K562 (cell line): Measurements from ENCODE around the gene CHCT1. TPM values are rescaled to one million over a fixed set of nuclear protein-coding genes. Genes with fewer than 3 reads are reported as not detected.
A peak's percentile ranks its signal among the peaks of the same experiment; 100 is the strongest.

Experiments used
- ATAC-seq: fragments of 200-7000 bp; cut with Tn5 transposase; 3 replicates; pipeline ENCODE4 v1.9.1; 2020; ENCODE audit warnings: moderate library complexity
- BruUV-seq: library from RNA; stranded (reverse); fragments of 400-500 nt; replicated peaks from 2 replicates; lab custom pipeline; 2021; lab: Mats Ljungman, UMichigan
- CTCF ChIA-PET: fragments of 300-600 bp; formaldehyde crosslinking; extraction: SDS; loops from one replicate; lab custom pipeline; 2021; ENCODE audit warnings: low intra/inter-chr PET ratio; lab: Yijun Ruan, JAX
- POLR2A ChIA-PET: fragments of 300-600, 350-650 bp; sonication (Branson Sonifier 250); formaldehyde crosslinking; extraction: SDS; loops from one replicate; lab custom pipeline; 2021; ENCODE audit warnings: antibody characterized with exemption, inconsistent platforms; lab: Yijun Ruan, JAX
- DNase-seq, 4 experiments: peaks; one replicate each; pipeline versions ENCODE4 v3.0.0 to v3.0.0-alpha.2; 2011 to 2018; ENCODE audit warnings: low spot score in 3 of 4, mixed read lengths in 3 of 4; ENCODE audit errors: extremely low read depth in 1 of 4
- FAIRE-seq: peaks from 2 replicates; lab custom pipeline; 2011; peaks lifted over from hg19 to GRCh38; lab: Jason Lieb, UNC
- H2AFZ ChIP-seq: 2 replicates; pipeline ENCODE4 v1.6.0; 2011; ENCODE audit warnings: low read depth, low read length, control low read depth, inconsistent platforms
- H3K27ac ChIP-seq: fragments of 200-600 bp; 3 replicates; pipeline ENCODE4 v1.8.0; 2011; ENCODE audit warnings: low read depth, mild to moderate bottlenecking, control low read depth, inconsistent platforms, low read length, moderate library complexity, mixed read lengths; ENCODE audit errors: extremely low read depth
- H3K27me3 ChIP-seq, 2 experiments: fragments of 300-600 bp in 1 of 2; 2 replicates in 1 of 2; 3 replicates in 1 of 2; pipeline versions ENCODE4 v1.6.0 to v1.8.0; 2011; ENCODE audit warnings: inconsistent platforms in 2 of 2, low read length in 2 of 2, mild to moderate bottlenecking in 1 of 2, mixed read lengths in 1 of 2, moderate library complexity in 1 of 2; ENCODE audit not compliant: control insufficient read depth in 2 of 2, insufficient read depth in 2 of 2
- H3K36me3 ChIP-seq: fragments of 300-600 bp; 3 replicates; pipeline ENCODE4 v1.8.0; 2011; ENCODE audit warnings: mild to moderate bottlenecking, low read length, inconsistent platforms; ENCODE audit not compliant: control insufficient read depth, insufficient read depth
- H3K4me1 ChIP-seq, 2 experiments: fragments of 200-600 bp in 1 of 2; replicated peaks in 1 of 2; 2 replicates in 1 of 2; 3 replicates in 1 of 2; pipeline versions ENCODE4 v1.5.1 to v1.8.0; 2011; ENCODE audit warnings: inconsistent platforms in 2 of 2, low read length in 2 of 2, mild to moderate bottlenecking in 1 of 2, mixed read lengths in 1 of 2, moderate library complexity in 1 of 2; ENCODE audit not compliant: control insufficient read depth in 2 of 2, insufficient read depth in 2 of 2
- H3K4me2 ChIP-seq: 2 replicates; pipeline ENCODE4 v1.6.1; 2011; ENCODE audit warnings: low read length, control low read depth, inconsistent platforms, mixed read lengths; ENCODE audit not compliant: insufficient read depth
- H3K4me3 ChIP-seq: fragments of 200-600 bp; sonication (generic), shearing (Covaris generic); 2 replicates; pipeline ENCODE4 v1.5.1; 2016; ENCODE audit warnings: control low read depth, inconsistent platforms
- H3K79me2 ChIP-seq: fragments of 200-600 bp; 3 replicates; pipeline ENCODE4 v1.8.0; 2011; ENCODE audit warnings: low read length, inconsistent platforms; ENCODE audit not compliant: control insufficient read depth, insufficient read depth
- H3K9ac ChIP-seq, 2 experiments: 2 replicates each; pipeline versions ENCODE4 v1.6.0 to v1.6.1; 2011; ENCODE audit warnings: low read depth in 2 of 2, low read length in 2 of 2, control low read depth in 1 of 2, inconsistent platforms in 1 of 2, mild to moderate bottlenecking in 1 of 2, mixed read lengths in 1 of 2; ENCODE audit not compliant: insufficient read depth in 1 of 2
- H3K9me1 ChIP-seq: one replicate; pipeline ENCODE4 v1.6.0; 2011; ENCODE audit warnings: inconsistent platforms, mild to moderate bottlenecking, low read length, moderate library complexity; ENCODE audit not compliant: control insufficient read depth, insufficient read depth
- H3K9me3 ChIP-seq: replicated peaks from 2 replicates; pipeline ENCODE4 v1.5.1; 2011; ENCODE audit warnings: low read depth, low read length, inconsistent platforms; ENCODE audit not compliant: control insufficient read depth, insufficient read depth
- H4K20me1 ChIP-seq: replicated peaks from 2 replicates; pipeline ENCODE4 v1.6.1; 2011; ENCODE audit warnings: low read length, inconsistent platforms, mixed read lengths; ENCODE audit not compliant: control insufficient read depth, insufficient read depth
- ATF7 ChIP-seq: fragments of 450-650 bp; IDR thresholded peaks from 2 replicates; pipeline ENCODE4 v1.7.1; 2014; ENCODE audit warnings: mild to moderate bottlenecking, moderate library complexity
- BRD4 ChIP-seq: fragments of 200-600 bp; sonication (generic); IDR thresholded peaks from 2 replicates; pipeline ENCODE4 v1.6.1; 2017; ENCODE audit warnings: inconsistent platforms
- EGR1 ChIP-seq: fragments of 450-650 bp; conservative IDR thresholded peaks from 2 replicates; pipeline ENCODE4 v1.6.1; 2017; ENCODE audit warnings: mild to moderate bottlenecking
- ETV6 ChIP-seq, 3 experiments: fragments of 150-350 bp in 1 of 3; sonication (generic) in 1 of 3; formaldehyde crosslinking in 1 of 3; IDR thresholded peaks; 2 replicates each; pipeline versions ENCODE4 v1.6.1 to v1.8.0; 2014 to 2022; ENCODE audit warnings: borderline replicate concordance in 2 of 3, low read depth in 2 of 3, antibody characterized with exemption in 1 of 3, low read length in 1 of 3, mild to moderate bottlenecking in 1 of 3, missing genetic modification reagents in 1 of 3
- MED1 ChIP-seq: sonication (generic); formaldehyde crosslinking; IDR thresholded peaks from 2 replicates; pipeline ENCODE4 v1.8.1; 2023; ENCODE audit warnings: missing genetic modification reagents, borderline replicate concordance
- NR2C2 ChIP-seq, 2 experiments: fragments of 200-800 bp in 1 of 2; sonication (Bioruptor generic) in 1 of 2; sonication (generic) in 1 of 2; formaldehyde crosslinking in 1 of 2; IDR thresholded peaks; 2 replicates each; pipeline versions ENCODE4 v1.6.1 to v1.8.0; 2016 to 2022; ENCODE audit warnings: mild to moderate bottlenecking in 1 of 2, missing compliant biosample characterization in 1 of 2, missing genetic modification characterization in 1 of 2, missing genetic modification reagents in 1 of 2
- RBM34 ChIP-seq: fragments of 200-400 bp; formaldehyde crosslinking; IDR thresholded peaks from 2 replicates; pipeline ENCODE4 v1.6.1; 2018; ENCODE audit warnings: low read length, borderline replicate concordance; ENCODE audit not compliant: insufficient read depth
- RUNX1 ChIP-seq: sonication (generic); IDR thresholded peaks from 2 replicates; pipeline ENCODE4 v1.6.1; 2016; ENCODE audit warnings: antibody characterized with exemption, low read depth
- SAP30 ChIP-seq: fragments of 200-600 bp; sonication (generic); IDR thresholded peaks from 2 replicates; pipeline ENCODE4 v1.6.1; 2012; ENCODE audit warnings: borderline replicate concordance, low read depth, mild to moderate bottlenecking, moderate library complexity, low read length, control low read depth, inconsistent platforms; ENCODE audit not compliant: insufficient read depth, poor library complexity, severe bottlenecking
- STAT5A ChIP-seq: IDR thresholded peaks from 2 replicates; pipeline ENCODE4 v1.6.1; 2012; ENCODE audit warnings: low read length, inconsistent platforms, borderline replicate concordance
- TBL1XR1 ChIP-seq, 2 experiments: IDR thresholded peaks; 2 replicates each; pipeline ENCODE4 v1.6.1; 2012; ENCODE audit warnings: improper control_type of control experiment in 2 of 2, low read length in 2 of 2, mild to moderate bottlenecking in 1 of 2
- TRIM25 ChIP-seq: fragments of 450-650 bp; IDR thresholded peaks from 2 replicates; pipeline ENCODE4 v1.7.0; 2016; ENCODE audit warnings: borderline replicate concordance
- ZNF253 ChIP-seq: fragments of 250-450 bp; sonication (Bioruptor Pico); conservative IDR thresholded peaks from 2 replicates; pipeline ENCODE4 v1.6.1; 2021; ENCODE audit warnings: mild to moderate bottlenecking
- ZNF766 ChIP-seq: fragments of 200-800 bp; sonication (Bioruptor generic); conservative IDR thresholded peaks from 2 replicates; pipeline ENCODE4 v1.6.1; 2016; ENCODE audit warnings: missing genetic modification characterization, missing compliant biosample characterization
- whole genome bisulfite sequencing: fragments of 100-300 bp; shearing (Covaris generic); methylation state at CpG from one replicate; pipeline ENCODE4 v1.1.6; 2016; ENCODE audit warnings: low coverage, mixed read lengths; ENCODE audit not compliant: insufficient coverage; ENCODE audit errors: missing lambda C conversion rate; 5-methylcytosine and 5-hydroxymethylcytosine counted together
- in situ Hi-C: fragments of 300-500 bp; cut with MboI; formaldehyde crosslinking; loops from 4 replicates; pipeline ENCODE4 v1.15.0; 2018; ENCODE audit warnings: inconsistent platforms, mixed read lengths
- intact Hi-C: fragments of 100-400 bp; cut with micrococcal nuclease; formaldehyde crosslinking; loops from 2 replicates; pipeline ENCODE4 v1.14.2; 2022
- polyA plus RNA-seq, 8 experiments: library from polyadenylated mRNA; depleted of rRNA in 4 of 8; stranded (reverse) in 5 of 8; unstranded in 3 of 8; fragments of >200 nt; fragmentation: Nextera tagmentation in 2 of 8; fragmentation: Illumina TruSeq in 1 of 8; extraction: Ambion mirVana in 2 of 8; extraction: Trizol in 1 of 8; gene quantifications; 2 replicates each; pipeline versions ENCODE4 v1.2.1 to v1.2.3, GENCODE V29; 2011 to 2014; ENCODE audit warnings: inconsistent platforms in 1 of 8, missing spikeins in 1 of 8
- total RNA-seq, 7 experiments: library from RNA; depleted of rRNA in 6 of 7; stranded (reverse); fragments of >200 nt in 6 of 7; fragmentation: Illumina TruSeq in 2 of 7; extraction: Trizol in 2 of 7; gene quantifications; 2 replicates each; pipeline versions ENCODE4 v1.2.1 to v1.2.3, GENCODE V29; 2011 to 2021; ENCODE audit warnings: low replicate concordance in 1 of 7
- TF ChIP-seq, protein P1 (sequence below), 2 experiments: fragments of 450-650 bp; IDR thresholded peaks; 2 replicates each; pipeline ENCODE4 v1.6.1; 2018; ENCODE audit warnings: mild to moderate bottlenecking in 2 of 2, low read depth in 1 of 2; ENCODE audit not compliant: partially characterized antibody in 2 of 2

CHCT1 gene
- total and polyA plus RNA-seq, 9 of the 15 experiments (the other 6 are each of a cell fraction or from before 2014, with no cell fraction given): not detected

DNA sequence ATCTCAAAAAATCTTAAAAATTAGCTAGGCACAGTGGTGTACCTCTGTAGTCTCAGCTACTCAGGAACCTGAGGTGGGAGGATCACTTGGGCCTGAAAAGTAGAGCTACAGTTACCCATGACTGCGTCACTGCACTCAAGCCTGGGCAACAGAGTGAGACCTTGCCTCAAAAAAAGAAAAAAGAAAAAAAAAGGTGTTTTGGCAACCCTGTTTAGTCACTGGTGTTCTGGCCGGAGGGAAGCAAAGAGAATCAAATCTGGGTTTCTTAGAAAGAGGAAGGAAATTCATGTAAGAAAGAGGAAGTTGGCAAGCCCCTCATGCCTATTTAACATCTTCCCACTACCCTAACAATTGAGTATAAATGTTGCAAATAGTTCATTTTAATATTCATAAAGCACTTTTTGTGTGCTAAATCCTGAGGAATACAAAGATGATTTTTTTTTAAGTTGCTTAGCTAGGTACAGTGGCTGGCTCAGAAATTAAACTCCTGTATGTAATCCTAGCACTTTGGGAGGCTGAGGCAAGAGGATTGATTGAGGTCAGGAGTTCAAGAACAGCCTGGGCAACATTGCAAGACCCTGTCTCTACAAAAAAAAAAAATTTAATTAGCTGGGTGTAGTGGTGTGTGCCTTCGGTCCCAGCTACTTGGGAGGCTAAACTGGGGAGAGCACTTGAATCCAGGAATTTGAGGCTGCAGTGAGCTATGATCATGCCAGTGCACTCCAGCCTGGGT lies 23.9 kb upstream of the CHCT1 start:
- in situ Hi-C loops (no loop called here), intact Hi-C loops (no loop called here)
- peak in 1 of 4 experiments; percentile 36 for DNase-seq
- 50% methylated on average over 3 of the region's 3 CpGs for WGBS
- no TSS peak for BruUV-seq
- Histone ChIP-seq H3K4me3 (no peak overlapping the region), H3K9ac (no peak overlapping the region), H2AFZ (peak overlapping the region; percentile 25), H3K9me3 (no peaks in the 10 kb centered on the region; the same call in 1 of the 2 replicates), H4K20me1 (no peaks in the 10 kb centered on the region), H3K27ac (no peak overlapping the region), H3K36me3 (no peaks in the 10 kb centered on the region), H3K9me1 (no peaks in the 10 kb centered on the region), H3K4me1 (peaks cover 8 to 21% of the 10 kb centered on the region in 2 experiments; a peak in 4 of 5 replicates), H3K27me3 (no peaks in the 10 kb centered on the region), H3K4me2 (no peak overlapping the region), H3K79me2 (peaks cover under 1% of the 10 kb centered on the region; the same call in 1 of the 3 replicates)
- no peak for ATAC-seq
- FAIRE-seq: no peak
- ChIA-PET POLR2A (interaction anchor here (1.8 kb wide), 1 partner anchor 27 kb away, joined by 5 read pairs; no protein-coding TSS in a partner anchor), CTCF (no interaction called here)
- TF ChIP-seq MED1 (no peak), TBL1XR1 (IDR thresholded peaks at IDR 0.05; ENCODE audit: low read length in 2 of 2) (no peak), ZNF766 (peak; percentile 61; the same call in 1 of the 2 replicates), ETV6 (IDR thresholded peaks at IDR 0.05; ENCODE audit: borderline replicate concordance in 1 of 2, low read depth in 2 of 2, low read length in 1 of 2) (peak; percentile 85 to 98), ETV6 (CRISPR knock-in tag; IDR thresholded peaks at IDR 0.05; ENCODE audit: borderline replicate concordance) (no peak), SAP30 (no peak), ZNF253 (CRISPR knock-in tag) (no peak), RBM34 (no peak), TRIM25 (no peak), EGR1 (no peak), STAT5A (peak; percentile 31; the same call in 1 of the 2 replicates), ATF7 (no peak), NR2C2 (CRISPR knock-in tag; IDR thresholded peaks at IDR 0.05) (no peak), NR2C2 (tag; IDR thresholded peaks at IDR 0.05) (no peak), BRD4 (no peak), RUNX1 (no peak)
- TF ChIP-seq, protein P1, sequence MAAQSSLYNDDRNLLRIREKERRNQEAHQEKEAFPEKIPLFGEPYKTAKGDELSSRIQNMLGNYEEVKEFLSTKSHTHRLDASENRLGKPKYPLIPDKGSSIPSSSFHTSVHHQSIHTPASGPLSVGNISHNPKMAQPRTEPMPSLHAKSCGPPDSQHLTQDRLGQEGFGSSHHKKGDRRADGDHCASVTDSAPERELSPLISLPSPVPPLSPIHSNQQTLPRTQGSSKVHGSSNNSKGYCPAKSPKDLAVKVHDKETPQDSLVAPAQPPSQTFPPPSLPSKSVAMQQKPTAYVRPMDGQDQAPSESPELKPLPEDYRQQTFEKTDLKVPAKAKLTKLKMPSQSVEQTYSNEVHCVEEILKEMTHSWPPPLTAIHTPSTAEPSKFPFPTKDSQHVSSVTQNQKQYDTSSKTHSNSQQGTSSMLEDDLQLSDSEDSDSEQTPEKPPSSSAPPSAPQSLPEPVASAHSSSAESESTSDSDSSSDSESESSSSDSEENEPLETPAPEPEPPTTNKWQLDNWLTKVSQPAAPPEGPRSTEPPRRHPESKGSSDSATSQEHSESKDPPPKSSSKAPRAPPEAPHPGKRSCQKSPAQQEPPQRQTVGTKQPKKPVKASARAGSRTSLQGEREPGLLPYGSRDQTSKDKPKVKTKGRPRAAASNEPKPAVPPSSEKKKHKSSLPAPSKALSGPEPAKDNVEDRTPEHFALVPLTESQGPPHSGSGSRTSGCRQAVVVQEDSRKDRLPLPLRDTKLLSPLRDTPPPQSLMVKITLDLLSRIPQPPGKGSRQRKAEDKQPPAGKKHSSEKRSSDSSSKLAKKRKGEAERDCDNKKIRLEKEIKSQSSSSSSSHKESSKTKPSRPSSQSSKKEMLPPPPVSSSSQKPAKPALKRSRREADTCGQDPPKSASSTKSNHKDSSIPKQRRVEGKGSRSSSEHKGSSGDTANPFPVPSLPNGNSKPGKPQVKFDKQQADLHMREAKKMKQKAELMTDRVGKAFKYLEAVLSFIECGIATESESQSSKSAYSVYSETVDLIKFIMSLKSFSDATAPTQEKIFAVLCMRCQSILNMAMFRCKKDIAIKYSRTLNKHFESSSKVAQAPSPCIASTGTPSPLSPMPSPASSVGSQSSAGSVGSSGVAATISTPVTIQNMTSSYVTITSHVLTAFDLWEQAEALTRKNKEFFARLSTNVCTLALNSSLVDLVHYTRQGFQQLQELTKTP (IDR thresholded peaks at IDR 0.05; ENCODE audit: low read depth in 1 of 2, partially characterized antibody in 2 of 2): peak in 1 of 2 experiments; percentile 44
